Karpas-422 (cell line): ENCODE results near the gene ERC2. TPM values are rescaled to one million over a fixed set of nuclear protein-coding genes. Genes with fewer than 3 reads are reported as not detected.

ENCODE experiments used
- DNase-seq: peaks from one replicate; pipeline ENCODE4 v3.0.0-alpha.2; 2015
- H2AFZ ChIP-seq: fragments of 200-600 bp; sonication (generic); 2 replicates; pipeline ENCODE4 v1.6.1; 2014; ENCODE audit warnings: antibody characterized with exemption, low read length, mixed read lengths
- H3K27ac ChIP-seq: fragments of 200-600 bp; sonication (generic); 2 replicates; pipeline ENCODE4 v1.5.1; 2014; ENCODE audit warnings: mild to moderate bottlenecking, low read length, moderate library complexity
- H3K27me3 ChIP-seq: fragments of 200-600 bp; sonication (generic); 2 replicates; pipeline ENCODE4 v1.6.1; 2014; ENCODE audit warnings: low read length, mixed read lengths
- H3K36me3 ChIP-seq: fragments of 200-600 bp; sonication (generic); 2 replicates; pipeline ENCODE4 v1.6.1; 2014; ENCODE audit warnings: low read length, mixed read lengths; ENCODE audit not compliant: insufficient read depth
- H3K4me1 ChIP-seq: fragments of 200-600 bp; sonication (generic); 2 replicates; pipeline ENCODE4 v1.6.1; 2014; ENCODE audit warnings: mild to moderate bottlenecking, low read length, mixed read lengths
- H3K4me2 ChIP-seq: fragments of 200-600 bp; sonication (generic); 2 replicates; pipeline ENCODE4 v1.6.1; 2014; ENCODE audit warnings: low read length, low read depth, mild to moderate bottlenecking; ENCODE audit not compliant: poor library complexity, severe bottlenecking
- H3K4me3 ChIP-seq: fragments of 200-600 bp; sonication (generic); 2 replicates; pipeline ENCODE4 v1.5.1; 2014; ENCODE audit warnings: mild to moderate bottlenecking, antibody characterized with exemption, low read length, mixed read lengths
- H3K79me2 ChIP-seq: fragments of 200-600 bp; sonication (generic); 2 replicates; pipeline ENCODE4 v1.6.1; 2014; ENCODE audit warnings: mild to moderate bottlenecking, low read length, mixed read lengths
- H3K9ac ChIP-seq: fragments of 200-600 bp; sonication (generic); 2 replicates; pipeline ENCODE4 v1.6.0; 2014; ENCODE audit warnings: low read length
- H3K9me2 ChIP-seq: fragments of 200-600 bp; sonication (generic), shearing (Covaris generic); replicated peaks from 2 replicates; pipeline ENCODE4 v1.6.0; 2014; ENCODE audit warnings: mild to moderate bottlenecking, low read length, moderate library complexity; ENCODE audit not compliant: insufficient read depth
- H3K9me3 ChIP-seq: fragments of 300-700, 200-600 bp; sonication (generic); 2 replicates; pipeline ENCODE4 v1.6.1; 2014; ENCODE audit warnings: low read length, mixed read lengths
- H4K20me1 ChIP-seq: fragments of 200-600 bp; sonication (generic); 2 replicates; pipeline ENCODE4 v1.6.1; 2014; ENCODE audit warnings: mild to moderate bottlenecking, antibody characterized with exemption, low read length, low read depth; ENCODE audit not compliant: insufficient read depth
- total RNA-seq: library from RNA; depleted of rRNA; stranded (reverse); fragments of >200 nt; shearing (Covaris generic); gene quantifications from 2 replicates; pipeline ENCODE4 v1.2.3, GENCODE V29; 2014; ENCODE audit warnings: low replicate concordance

ERC2 gene
- total RNA-seq, 1 experiment from 2014 or later: 3.7 TPM

GRCh38 chr3:55484191-55484689 lies 984.0 kb downstream of the ERC2 start:
- Histone ChIP-seq H3K4me2 (peak overlapping the region; percentile 98), H3K9me2 (no peaks in the 10 kb centered on the region), H4K20me1 (peaks cover 19% of the 10 kb centered on the region; the same call in 1 of the 2 replicates), H3K79me2 (peaks cover 83% of the 10 kb centered on the region), H3K4me3 (peak overlapping the region; percentile 89), H3K27ac (peak overlapping the region; percentile 92), H3K36me3 (peaks cover 24% of the 10 kb centered on the region), H3K9me3 (no peaks in the 10 kb centered on the region), H3K4me1 (peaks cover 36% of the 10 kb centered on the region), H2AFZ (no peak overlapping the region), H3K27me3 (no peaks in the 10 kb centered on the region), H3K9ac (peak overlapping the region; percentile 96)
- DNase-seq: peak; percentile 75

- H3K9me2 ChIP-seq: no peaks in the 10 kb centered on the region
- H2AFZ ChIP-seq: no peak overlapping the region
- peaks cover 29% of the 10 kb centered on the region for H3K4me1 ChIP-seq
- DNase-seq: peak; percentile 75
- peaks cover 91% of the 10 kb centered on the region for H3K79me2 ChIP-seq
- peak overlapping the region; percentile 89 for H3K4me3 ChIP-seq
- no peaks in the 10 kb centered on the region for H3K27me3 ChIP-seq
- H3K9me3 ChIP-seq: no peaks in the 10 kb centered on the region
- peak overlapping the region; percentile 98 for H3K4me2 ChIP-seq
- H3K27ac ChIP-seq: peak overlapping the region; percentile 92
- H4K20me1 ChIP-seq: peaks cover 19% of the 10 kb centered on the region; the same call in 1 of the 2 replicates
- peaks cover 32% of the 10 kb centered on the region for H3K36me3 ChIP-seq
- peak overlapping the region; percentile 96 for H3K9ac ChIP-seq
Observed at GRCh38 chr3:55483196-55484095, 984.8 kb downstream of the ERC2 start.

GRCh38 chr3:55482496-55483195 lies 985.6 kb downstream of the ERC2 start:
- peak overlapping the region; percentile 98 for H3K4me2 ChIP-seq
- H3K4me1 ChIP-seq: peaks cover 29% of the 10 kb centered on the region
- H3K27me3 ChIP-seq: no peaks in the 10 kb centered on the region
- peak overlapping the region; percentile 92; the same call in 1 of the 2 replicates for H3K27ac ChIP-seq
- peaks cover 19% of the 10 kb centered on the region; the same call in 1 of the 2 replicates for H4K20me1 ChIP-seq
- no peak for DNase-seq
- no peaks in the 10 kb centered on the region for H3K9me3 ChIP-seq
- H3K36me3 ChIP-seq: peaks cover 40% of the 10 kb centered on the region
- H3K9me2 ChIP-seq: no peaks in the 10 kb centered on the region
- H3K79me2 ChIP-seq: peaks cover 92% of the 10 kb centered on the region
- H3K9ac ChIP-seq: 0 out of 2 replicates have a peak overlapping the region, but pooled peaks have one; percentile 96
- no peak overlapping the region; the same call in 1 of the 2 replicates for H3K4me3 ChIP-seq
- H2AFZ ChIP-seq: no peak overlapping the region

- Histone ChIP-seq H4K20me1 (peaks cover 24% of the 10 kb centered on the region; the same call in 1 of the 2 replicates), H3K9ac (no peak overlapping the region), H3K9me2 (no peaks in the 10 kb centered on the region), H3K4me3 (no peak overlapping the region), H3K4me1 (peaks cover 29% of the 10 kb centered on the region), H3K27ac (no peak overlapping the region), H3K9me3 (no peaks in the 10 kb centered on the region), H3K36me3 (peaks cover 47% of the 10 kb centered on the region), H3K27me3 (no peaks in the 10 kb centered on the region), H3K79me2 (peaks cover 93% of the 10 kb centered on the region), H3K4me2 (no peak overlapping the region), H2AFZ (no peak overlapping the region)
- DNase-seq: no peak
Observed at GRCh38 chr3:55481744-55482495, 986.3 kb downstream of the ERC2 start.

- no peaks in the 10 kb centered on the region for H3K27me3 ChIP-seq
- H3K9me2 ChIP-seq: no peaks in the 10 kb centered on the region
- H3K9me3 ChIP-seq: no peaks in the 10 kb centered on the region
- H3K79me2 ChIP-seq: peaks cover 90% of the 10 kb centered on the region
- no peak overlapping the region for H2AFZ ChIP-seq
- H3K4me2 ChIP-seq: no peak overlapping the region
- H3K4me3 ChIP-seq: no peak overlapping the region
- H3K36me3 ChIP-seq: peaks cover 55% of the 10 kb centered on the region
- peaks cover 29% of the 10 kb centered on the region for H3K4me1 ChIP-seq
- H4K20me1 ChIP-seq: peaks cover 26% of the 10 kb centered on the region; the same call in 1 of the 2 replicates
- DNase-seq: no peak
- no peak overlapping the region for H3K9ac ChIP-seq
- H3K27ac ChIP-seq: no peak overlapping the region
Observed at GRCh38 chr3:55480911-55481743, 987.1 kb downstream of the ERC2 start.

GRCh38 chr3:55477306-55478303 lies 990.7 kb downstream of the ERC2 start:
- peaks cover 63% of the 10 kb centered on the region for H3K79me2 ChIP-seq
- DNase-seq: no peak
- H2AFZ ChIP-seq: no peak overlapping the region
- no peak overlapping the region for H3K4me3 ChIP-seq
- H3K4me1 ChIP-seq: peaks cover 4% of the 10 kb centered on the region
- no peaks in the 10 kb centered on the region for H3K9me3 ChIP-seq
- H3K27ac ChIP-seq: no peak overlapping the region
- H3K9ac ChIP-seq: no peak overlapping the region
- H3K27me3 ChIP-seq: no peaks in the 10 kb centered on the region
- peaks cover 75% of the 10 kb centered on the region for H3K36me3 ChIP-seq
- H4K20me1 ChIP-seq: peaks cover 29% of the 10 kb centered on the region
- no peaks in the 10 kb centered on the region for H3K9me2 ChIP-seq
- H3K4me2 ChIP-seq: no peak overlapping the region
